Heart right ventricle (tissue), 16 donors: ENCODE measurements around the gene TECPR2. TPM values are rescaled to one million over a fixed set of nuclear protein-coding genes. Genes with fewer than 3 reads are reported as not detected.

Source experiments
- ATAC-seq, 8 donors: fragments of 200-7000 bp; cut with Tn5 transposase; one replicate each; pipeline ENCODE4 v1.9.1; 2020; ENCODE audit warnings: mild to moderate bottlenecking in 8 of 8, moderate library complexity in 8 of 8, moderate number of reproducible peaks in 1 of 8
- DNase-seq, 2 donors: peaks; one replicate each; pipeline ENCODE4 v3.0.0-alpha.2; 2020
- H3K27ac ChIP-seq, 10 donors: fragments of 200-600 bp; sonication (generic) in 2 of 10; one replicate each; pipeline versions ENCODE4 v1.5.0 to v1.8.0; 2020 to 2022; ENCODE audit warnings: mild to moderate bottlenecking in 3 of 10
- H3K27me3 ChIP-seq, 7 donors: fragments of 200-600 bp; one replicate each; pipeline ENCODE4 v1.8.0; 2021 to 2022; ENCODE audit warnings: mild to moderate bottlenecking in 2 of 7
- H3K36me3 ChIP-seq, 9 donors: fragments of 200-600 bp; sonication (generic) in 1 of 9; one replicate each; pipeline versions ENCODE4 v1.5.0 to v1.8.0; 2020 to 2022; ENCODE audit warnings: mild to moderate bottlenecking in 2 of 9
- H3K4me1 ChIP-seq, 9 donors: fragments of 200-600 bp; sonication (generic) in 1 of 9; one replicate each; pipeline versions ENCODE4 v1.5.0 to v1.8.0; 2020 to 2022; ENCODE audit warnings: mild to moderate bottlenecking in 4 of 9
- H3K4me3 ChIP-seq, 10 donors: fragments of 200-600 bp; sonication (generic) in 2 of 10; one replicate each; pipeline versions ENCODE4 v1.5.0 to v1.8.0; 2020 to 2022; ENCODE audit warnings: mild to moderate bottlenecking in 7 of 10, moderate library complexity in 2 of 10
- H3K9me3 ChIP-seq, 11 donors: fragments of 200-600 bp in 10 of 11; sonication (generic) in 2 of 11; one replicate each; pipeline versions ENCODE4 v1.5.0 to v1.8.0; 2013 to 2022; ENCODE audit warnings: mild to moderate bottlenecking in 2 of 11, control low read depth in 1 of 11, moderate library complexity in 1 of 11
- CTCF ChIP-seq, 9 donors: fragments of 200-600 bp; sonication (generic) in 2 of 9; IDR thresholded peaks; one replicate each; pipeline versions ENCODE4 v1.5.0 to v1.8.0; 2021 to 2022; ENCODE audit warnings: antibody characterized with exemption in 9 of 9, mild to moderate bottlenecking in 5 of 9, moderate library complexity in 1 of 9
- WGBS, 2 donors: extraction: QIAGEN DNeasy Blood & Tissue Kit; methylation state at CpG; one replicate each; pipeline ENCODE4 v1.1.7; 2013; ENCODE audit warnings: inconsistent platforms in 1 of 2; 5-methylcytosine and 5-hydroxymethylcytosine counted together
- intact Hi-C, 10 donors: fragments of 100-400 bp; cut with DNase I; formaldehyde crosslinking; loops; one replicate each; pipeline versions ENCODE4 v1.11.1 to v1.14.2; 2022
- polyA plus RNA-seq, 2 donors: library from polyadenylated mRNA; stranded (reverse); fragments of 200-250 nt; gene quantifications; one replicate each; pipeline ENCODE4 v1.2.3, GENCODE V29; 2013
- total RNA-seq, 10 donors: library from RNA; stranded (reverse); fragmentation: NEBNext Ultra II Directional in 3 of 10; extraction: Animal tissue kit (Norgen Biotek cat#: 25700) in 3 of 10; gene quantifications; one replicate each; pipeline versions ENCODE4 v1.2.1 to v1.2.4, GENCODE V29; 2021 to 2023
- donor health status: Arrhythmogenic right ventricular cardiomyopathy.
- donor health status: ischemic (EF 13 %, LVEDD 7.1; RV severe dilation, severe dysfunction).
- donor health status: healthy with polysubstance abuse.
- donor health status: DM: no; HTN: yes; CAD: no.
- donor health status: DM: no; HTN: no; CAD: no.
- donor health status: ischemic (EF 25% LVEDD 6.9; RV normal size, moderate dysfunction).
- donor health status: ischemic (EF 25% LVEDD 5.7; RV mildly dilated, moderate dysfunction).
- donor health status: healthy.
- donor health status: DM: yes; HTN: yes; CAD: no.
- donor health status: Ischemic cardiomyopathy.
- donor health status: ischemic (EF 35%, LVEDD 5.7; RV mildly dilated, moderate dysfunction).
- donor health status: nonischemic (EF 11% LVEDD 7.7; RV severe dilation, severe dysfunction).
- donor health status: DM: yes; HTN: yes; CAD: no.
- donor health status: PGD.
- donor health status: ischemic (EF 29% LVEDD 5.4; RV normal size, mild dysfunction).
- donor health status: nonischemic (EF 23%, LVEDD 6.1; RV moderate dilation, normal function).

The TECPR2 gene
- total and polyA plus RNA-seq, 12 donors, result 6.8 to 34.2 (median 24.8) TPM

GRCh38 chr14:102442241-102443211, 79.8 kb downstream of the TECPR2 start:
- ATAC-seq (no peak), DNase-seq (no peak)
- Histone ChIP-seq H3K4me3 (no peak overlapping the region), H3K27ac (no peak overlapping the region), H3K4me1 (peaks cover 0 to 11% (median 6%) of the 10 kb centered on the region in 9 donors), H3K36me3 (peaks cover 3 to 87% (median 77%) of the 10 kb centered on the region in 9 donors), H3K27me3 (no peaks in the 10 kb centered on the region), H3K9me3 (no peaks in the 10 kb centered on the region)
- WGBS, 2 donors, result 91% methylated on average over 15 of the region's 15 CpGs
- no peak for TF ChIP-seq CTCF (IDR thresholded peaks at IDR 0.05)
- intact Hi-C loops, result no loop called here

DNA sequence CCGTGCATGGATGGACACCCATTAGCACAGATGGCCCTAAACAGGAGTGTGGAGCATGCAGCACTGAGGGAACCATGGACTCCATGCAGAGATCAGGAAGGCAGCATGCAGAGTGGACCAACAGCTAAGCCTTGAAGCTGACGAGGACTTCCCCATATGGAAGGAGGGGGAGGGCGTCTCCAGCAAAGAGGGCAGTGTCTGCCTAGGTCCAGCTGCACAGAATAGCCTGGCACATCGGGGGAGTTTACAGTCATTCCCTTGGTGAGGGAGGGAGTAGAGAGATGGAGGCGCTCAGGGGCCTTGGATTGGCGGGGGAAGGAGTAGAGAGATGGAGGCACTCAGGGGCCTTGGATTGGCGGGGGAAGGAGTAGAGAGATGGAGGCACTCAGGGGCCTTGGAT, 82.3 kb downstream of the TECPR2 start:
- ATAC-seq, result peak in 1 of 8 donors; percentile 12
- intact Hi-C loops, result no loop called here
- no peaks in the 10 kb centered on the region for H3K27me3 ChIP-seq
- TF ChIP-seq CTCF (IDR thresholded peaks at IDR 0.05), result no peak
- 95 to 96% methylated on average over 7 of the region's 7 CpGs for WGBS, 2 donors
- DNase-seq, result no peak
- H3K27ac ChIP-seq, result no peak overlapping the region
- peaks cover 3 to 100% (median 72%) of the 10 kb centered on the region in 9 donors for H3K36me3 ChIP-seq
- no peaks in the 10 kb centered on the region for H3K9me3 ChIP-seq
- no peak overlapping the region for H3K4me3 ChIP-seq
- H3K4me1 ChIP-seq, result peaks cover 0 to 4% (median 0%) of the 10 kb centered on the region in 9 donors

DNA sequence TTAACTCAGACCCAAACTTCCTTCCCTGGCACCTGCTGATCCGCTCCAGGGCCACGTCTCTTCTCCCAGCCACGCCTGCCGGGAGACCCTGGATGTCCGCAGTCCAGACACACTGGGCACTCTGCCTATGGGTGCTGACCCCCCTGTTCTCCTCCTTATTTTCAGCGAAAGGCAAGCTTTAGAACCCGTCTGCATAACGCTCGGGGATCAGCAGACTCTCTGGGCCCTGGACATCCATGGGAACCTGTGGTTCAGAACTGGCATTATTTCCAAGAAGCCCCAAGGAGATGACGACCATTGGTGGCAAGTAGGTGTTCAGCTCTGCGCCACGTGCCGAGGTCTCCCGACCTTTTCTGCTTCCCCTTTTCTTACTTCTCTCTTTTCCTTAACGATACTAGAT, 82.9 kb downstream of the TECPR2 start:
- Histone ChIP-seq H3K27me3 (no peaks in the 10 kb centered on the region), H3K4me1 (peaks cover 0 to 10% (median 0%) of the 10 kb centered on the region in 9 donors), H3K36me3 (peaks cover 3 to 100% (median 72%) of the 10 kb centered on the region in 9 donors), H3K27ac (no peak overlapping the region), H3K4me3 (no peak overlapping the region), H3K9me3 (no peaks in the 10 kb centered on the region)
- 94 to 95% methylated on average over 15 of the region's 15 CpGs for WGBS, 2 donors
- ATAC-seq, result no peak
- no peak for DNase-seq
- TF ChIP-seq CTCF (IDR thresholded peaks at IDR 0.05), result no peak
- intact Hi-C loops, result no loop called here

DNA sequence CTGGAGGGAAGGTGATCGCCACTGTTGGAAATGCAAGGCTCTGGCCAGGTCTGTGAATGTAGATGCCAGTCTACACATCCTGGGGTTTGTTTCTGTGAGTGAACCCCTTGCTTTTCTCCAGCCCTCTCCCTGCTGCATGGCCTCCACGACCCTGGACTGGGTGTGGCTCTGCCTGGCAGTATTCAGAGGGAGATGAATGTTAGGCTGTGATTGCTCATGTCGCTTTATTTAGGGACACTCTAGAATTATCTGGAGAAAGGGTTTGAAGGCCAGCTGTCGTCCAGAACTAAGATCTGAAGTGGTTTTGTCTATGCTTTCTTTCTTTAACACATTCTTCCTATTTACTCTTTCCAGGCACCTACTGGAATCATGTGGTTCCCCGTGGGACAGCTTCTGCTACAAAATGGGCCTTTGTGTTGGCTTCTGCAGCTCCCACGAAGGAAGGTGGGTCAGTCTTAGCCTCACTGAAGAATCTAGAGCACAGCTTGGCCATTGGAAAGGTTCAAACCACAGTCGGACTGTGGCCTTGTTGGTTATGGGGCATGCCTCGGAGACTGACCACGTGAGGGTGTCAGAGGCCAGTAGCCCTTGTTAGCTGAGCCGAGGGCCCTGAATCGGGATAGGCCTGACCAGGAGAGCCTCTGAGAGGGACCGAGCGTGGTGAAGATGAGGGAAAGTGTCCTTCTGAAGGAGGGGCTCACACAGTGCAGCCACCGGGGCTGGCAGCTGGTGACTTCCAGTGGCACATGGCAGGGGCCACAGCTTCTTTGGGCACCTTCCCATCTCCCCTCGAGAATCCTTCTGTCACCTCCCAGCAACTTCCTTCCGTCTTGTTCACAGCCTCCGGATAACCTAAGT, 87.7 kb downstream of the TECPR2 start:
- Histone ChIP-seq H3K27ac (peak overlapping the region in 9 of 10 donors; percentile 44 to 75 (median 66)), H3K4me1 (peaks cover 0 to 12% (median 0%) of the 10 kb centered on the region in 9 donors), H3K9me3 (no peaks in the 10 kb centered on the region), H3K27me3 (no peaks in the 10 kb centered on the region), H3K36me3 (peaks cover 0 to 100% (median 50%) of the 10 kb centered on the region in 9 donors), H3K4me3 (no peak overlapping the region)
- 82% methylated on average over 17 of the region's 17 CpGs for WGBS, 2 donors
- peak in 7 of 8 donors; percentile 38 to 80 (median 72) for ATAC-seq
- no peak for DNase-seq
- no peak for TF ChIP-seq CTCF (IDR thresholded peaks at IDR 0.05)
- intact Hi-C loops, result loop anchor here in 1 of 10 donors (2.0 kb wide), 1 partner anchor 48 kb away; no protein-coding TSS in a partner anchor
